Smooth muscle cell (in vitro differentiated cells): Measurements from ENCODE around the gene GRK2. TPM values are rescaled to one million over a fixed set of nuclear protein-coding genes. Genes with fewer than 3 reads are reported as not detected.

ENCODE experiments used
- DNase-seq: peaks from one replicate; lab custom pipeline; 2025; ENCODE audit not compliant: unreplicated experiment; lab: John Stamatoyannopoulos, UW
- H2AFZ ChIP-seq: fragments of 200-600 bp; sonication (generic); 2 replicates; pipeline ENCODE4 v1.6.0; 2016; ENCODE audit warnings: antibody characterized with exemption, low read depth, mild to moderate bottlenecking
- H3F3A ChIP-seq: fragments of 200-600 bp; sonication (generic); 2 replicates; pipeline ENCODE4 v1.6.0; 2017; ENCODE audit warnings: antibody characterized with exemption, low read depth
- H3K27ac ChIP-seq: fragments of 200-600 bp; sonication (generic); 2 replicates; pipeline ENCODE4 v1.5.1; 2016; ENCODE audit warnings: low read depth, mild to moderate bottlenecking
- H3K27me3 ChIP-seq: fragments of 200-600 bp; sonication (generic); 2 replicates; pipeline ENCODE4 v1.6.1; 2016; ENCODE audit warnings: low read depth, mild to moderate bottlenecking
- H3K36me3 ChIP-seq: fragments of 200-600 bp; sonication (generic); 2 replicates; pipeline ENCODE4 v1.5.1; 2016; ENCODE audit warnings: low read depth
- H3K4me1 ChIP-seq: fragments of 200-600 bp; sonication (generic); 2 replicates; pipeline ENCODE4 v1.5.1; 2016; ENCODE audit warnings: low read depth
- H3K4me2 ChIP-seq: fragments of 200-600 bp; sonication (generic); 2 replicates; pipeline ENCODE4 v1.6.0; 2016; ENCODE audit warnings: mild to moderate bottlenecking
- H3K4me3 ChIP-seq: fragments of 200-600 bp; sonication (generic); 2 replicates; pipeline ENCODE4 v1.5.1; 2016; ENCODE audit warnings: mild to moderate bottlenecking
- H3K79me2 ChIP-seq: fragments of 200-600 bp; sonication (generic); 2 replicates; pipeline ENCODE4 v1.6.0; 2016; ENCODE audit warnings: low read depth, mild to moderate bottlenecking
- H3K9ac ChIP-seq: fragments of 200-600 bp; sonication (generic); 2 replicates; pipeline ENCODE4 v1.6.0; 2016; ENCODE audit warnings: low read depth
- H3K9me3 ChIP-seq: fragments of 200-600 bp; sonication (generic); replicated peaks from 2 replicates; pipeline ENCODE4 v1.5.1; 2016; ENCODE audit warnings: low read depth
- H4K20me1 ChIP-seq: fragments of 200-600 bp; sonication (generic); 2 replicates; pipeline ENCODE4 v1.6.0; 2016; ENCODE audit warnings: low read depth
- CTCF ChIP-seq: fragments of 200-600 bp; sonication (generic); IDR thresholded peaks from 2 replicates; pipeline ENCODE4 v1.5.1; 2017; ENCODE audit warnings: borderline replicate concordance, mild to moderate bottlenecking, antibody characterized with exemption; ENCODE audit not compliant: insufficient read depth, poor library complexity, severe bottlenecking
- WGBS: methylation state at CpG from one replicate; pipeline ENCODE4 v1.1.7; 2016; ENCODE audit warnings: low lambda C conversion rate; 5-methylcytosine and 5-hydroxymethylcytosine counted together
- polyA plus RNA-seq: library from polyadenylated mRNA; unstranded; fragments of >200 nt; fragmentation: Nextera tagmentation; extraction: Ambion mirVana; gene quantifications from 2 replicates; pipeline ENCODE4 v1.2.1, GENCODE V29; 2016
- total RNA-seq: library from RNA; depleted of rRNA; stranded (reverse); fragments of >200 nt; gene quantifications from 2 replicates; pipeline ENCODE4 v1.2.3, GENCODE V29; 2014

Gene GRK2
- total and polyA plus RNA-seq, 2 experiments from 2014 or later, result 22.2 to 42.5 TPM

GRCh38 chr11:67269401-67270255, 3.4 kb downstream of the GRK2 start:
- TF ChIP-seq CTCF, result no peak
- peak overlapping the region; percentile 42 for H3K4me2 ChIP-seq

DNA sequence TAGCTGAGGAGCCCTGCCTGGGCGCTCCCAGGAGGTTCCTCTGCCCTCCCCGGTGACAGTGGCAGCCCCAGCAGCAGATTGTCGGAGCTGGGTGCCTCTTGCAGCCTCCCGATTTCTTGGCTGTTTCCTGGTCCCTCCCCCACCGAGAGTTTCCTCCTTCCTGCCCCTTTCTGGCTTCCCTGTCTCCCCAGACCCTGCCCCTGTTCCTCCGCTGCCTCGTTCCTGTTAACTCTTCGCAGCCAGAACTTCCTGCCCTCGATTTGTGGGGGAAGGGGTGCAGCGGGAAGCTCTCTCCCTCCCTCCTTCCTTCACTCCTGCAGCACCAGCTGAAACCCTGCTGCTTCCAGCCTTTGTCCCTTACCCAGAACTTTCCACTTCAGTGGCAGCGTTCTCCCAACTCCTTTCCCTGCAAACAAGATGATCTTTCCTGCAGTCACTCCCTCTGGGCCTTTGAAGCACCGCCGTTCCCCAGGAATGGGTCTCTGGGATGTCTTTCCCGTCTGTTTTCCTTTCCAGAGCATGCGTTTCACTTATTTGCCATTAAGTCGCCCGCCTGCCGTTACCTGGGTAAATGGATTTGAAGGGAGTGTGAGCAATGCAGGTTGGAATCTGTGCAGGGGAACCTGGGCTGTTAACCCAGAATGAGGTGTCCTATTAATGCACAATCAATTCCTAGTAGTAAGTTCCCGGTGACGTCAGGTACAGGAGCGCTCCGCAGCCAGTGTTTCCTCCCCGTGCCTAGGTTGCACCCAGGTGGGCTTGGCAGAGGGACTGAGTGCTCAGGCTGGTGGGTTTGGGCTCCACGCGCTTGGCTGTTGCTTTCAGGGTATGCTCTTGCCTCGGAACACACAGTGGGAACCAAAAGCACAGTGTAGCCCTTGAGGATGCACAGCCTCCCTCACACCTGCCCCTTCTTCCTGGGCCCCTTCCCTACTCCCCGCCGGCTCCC, 4.3 kb downstream of the GRK2 start:
- Histone ChIP-seq H3K4me1 (peaks cover 28% of the 10 kb centered on the region), H3K27ac (no peak overlapping the region), H3F3A (no peaks in the 10 kb centered on the region), H3K4me2 (peak overlapping the region; percentile 42), H3K27me3 (no peaks in the 10 kb centered on the region), H3K4me3 (peak overlapping the region; percentile 27), H3K9me3 (no peaks in the 10 kb centered on the region), H2AFZ (no peak overlapping the region), H4K20me1 (peaks cover 82% of the 10 kb centered on the region), H3K36me3 (no peaks in the 10 kb centered on the region), H3K9ac (peak overlapping the region; percentile 7), H3K79me2 (peaks cover 93% of the 10 kb centered on the region)
- no peak for DNase-seq
- no peak for TF ChIP-seq CTCF
- WGBS, result 45% methylated on average over 28 of the region's 28 CpGs

More at GRCh38 chr11:67269401-67270255, 3.4 kb downstream of the GRK2 start:
- H4K20me1 ChIP-seq, result peaks cover 73% of the 10 kb centered on the region
- H3K9ac ChIP-seq, result peak overlapping the region; percentile 7
- peaks cover 85% of the 10 kb centered on the region for H3K79me2 ChIP-seq
- H3K27me3 ChIP-seq, result no peaks in the 10 kb centered on the region
- H2AFZ ChIP-seq, result no peak overlapping the region
- no peaks in the 10 kb centered on the region for H3K36me3 ChIP-seq
- 70% methylated on average over 15 of the region's 15 CpGs for WGBS
- no peaks in the 10 kb centered on the region for H3K9me3 ChIP-seq
- peak overlapping the region; percentile 27 for H3K4me3 ChIP-seq
- peaks cover 28% of the 10 kb centered on the region for H3K4me1 ChIP-seq
- H3K27ac ChIP-seq, result no peak overlapping the region
- no peaks in the 10 kb centered on the region for H3F3A ChIP-seq
- no peak for DNase-seq

DNA sequence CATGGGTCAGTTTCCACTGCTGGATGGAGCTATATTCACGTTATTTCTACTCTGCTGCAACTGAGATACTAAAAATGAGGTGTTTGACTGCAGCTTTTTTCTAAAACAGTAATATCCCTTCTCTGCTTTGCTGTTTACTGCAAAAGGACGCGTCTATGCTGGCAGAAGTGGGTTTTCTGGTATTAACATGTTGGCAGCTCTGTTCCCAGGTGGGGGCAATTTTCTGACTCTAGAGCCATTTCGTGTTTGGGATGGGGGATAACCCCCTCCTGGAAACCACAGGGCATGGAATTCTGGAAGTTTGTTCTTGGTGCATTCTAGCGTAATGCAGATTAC, 4.9 kb downstream of the GRK2 start:
- WGBS, result 94% methylated on average over 5 of the region's 5 CpGs

More for the DNA sequence above, 4.9 kb downstream of the GRK2 start:
- Histone ChIP-seq H3K36me3 (no peaks in the 10 kb centered on the region), H3F3A (no peaks in the 10 kb centered on the region), H3K4me1 (peaks cover 28% of the 10 kb centered on the region), H2AFZ (no peak overlapping the region), H3K79me2 (peaks cover 94% of the 10 kb centered on the region), H3K4me3 (no peak overlapping the region), H3K27me3 (no peaks in the 10 kb centered on the region), H3K27ac (no peak overlapping the region), H3K4me2 (no peak overlapping the region), H3K9ac (no peak overlapping the region), H3K9me3 (no peaks in the 10 kb centered on the region), H4K20me1 (peaks cover 88% of the 10 kb centered on the region)
- DNase-seq, result no peak
- no peak for TF ChIP-seq CTCF
